ENCODE measurements around the gene SH3PXD2A.

DNA sequence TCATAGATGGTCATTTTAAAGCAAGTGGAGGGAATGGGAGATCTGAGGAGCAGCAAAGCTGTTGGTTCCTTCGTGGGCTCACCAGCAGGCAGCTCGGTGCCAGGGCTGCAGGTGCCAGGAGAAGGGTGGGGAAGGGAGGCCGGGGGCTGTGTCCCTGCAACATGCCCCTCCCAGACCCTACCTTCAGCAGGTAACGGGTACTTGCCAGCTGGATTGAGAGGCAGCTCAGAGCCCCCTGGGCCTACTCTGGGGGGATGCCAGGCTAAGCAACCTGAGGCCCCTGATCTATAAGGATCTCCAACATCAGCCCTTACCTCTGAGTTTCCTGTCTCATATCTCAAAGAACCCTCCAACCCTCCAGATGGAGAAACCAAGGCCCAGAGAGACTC lies 188.6 kb downstream of the SH3PXD2A start:
- TF ChIP-seq TAF1 (IDR thresholded peaks at IDR 0.05; ENCODE audit: borderline replicate concordance, low read depth, low read length) (no peak), POLR2AphosphoS5 (IDR thresholded peaks at IDR 0.05; ENCODE audit: low read depth, low read length) (no peak)
